ENCODE data around the gene CHRDL2. TPM values are rescaled to one million over a fixed set of nuclear protein-coding genes. Genes with fewer than 3 reads are reported as not detected.

The CHRDL2 gene
- polyA plus RNA-seq, 5 donors = 0.26 to 0.73 (median 0.58) TPM

- peak; percentile 92 to 94 for DNase-seq
These were observed 17.2 kb upstream of the CHRDL2 start, which contains the start of gene RNF169 for GRCh38 chr11:74748211-74749126. Gene RNF169, plus strand, starts transcription at chr11:74748849. Its CDS starts 32 bp downstream, at chr11:74748881.

GRCh38 chr11:74746868-74747267 is 15.6 kb upstream of the CHRDL2 start:
- no peak for DNase-seq

- DNase-seq = no peak
These were observed 13.1 kb upstream of the CHRDL2 start for GRCh38 chr11:74744277-74744676.

- no peak for DNase-seq
These were observed 12.4 kb upstream of the CHRDL2 start for GRCh38 chr11:74743640-74744039.

- DNase-seq = no peak
These were observed 10.8 kb upstream of the CHRDL2 start for GRCh38 chr11:74742070-74742469.

- no peak for DNase-seq
These were observed 8.5 kb upstream of the CHRDL2 start for GRCh38 chr11:74739546-74740270.

- DNase-seq = no peak
These were observed 4.8 kb upstream of the CHRDL2 start for GRCh38 chr11:74736031-74736430.

- DNase-seq = no peak
These were observed 4.2 kb upstream of the CHRDL2 start for GRCh38 chr11:74735365-74735928.

GRCh38 chr11:74734559-74734925 is 3.3 kb upstream of the CHRDL2 start:
- DNase-seq = no peak

GRCh38 chr11:74730571-74731260 is 510 bp downstream of the CHRDL2 start:
- no peak for DNase-seq

GRCh38 chr11:74729397-74729796 is 1.8 kb downstream of the CHRDL2 start:
- no peak for DNase-seq

- peak; percentile 65 to 68 for DNase-seq
These were observed 4.6 kb downstream of the CHRDL2 start for GRCh38 chr11:74726547-74727182.

GRCh38 chr11:74725701-74726100 is 5.5 kb downstream of the CHRDL2 start:
- no peak for DNase-seq

GRCh38 chr11:74723511-74723910 is 7.7 kb downstream of the CHRDL2 start:
- DNase-seq = no peak

- DNase-seq = no peak
These were observed 9.8 kb downstream of the CHRDL2 start for GRCh38 chr11:74721479-74721835.

GRCh38 chr11:74720596-74721478 is 10.4 kb downstream of the CHRDL2 start:
- peak; percentile 86 to 88 for DNase-seq

- DNase-seq = no peak
These were observed 12.2 kb downstream of the CHRDL2 start for GRCh38 chr11:74719011-74719410.

GRCh38 chr11:74717221-74717969 is 13.8 kb downstream of the CHRDL2 start:
- DNase-seq = no peak

GRCh38 chr11:74714904-74715303 is 16.3 kb downstream of the CHRDL2 start:
- no peak for DNase-seq

GRCh38 chr11:74713686-74714085 is 17.5 kb downstream of the CHRDL2 start:
- no peak for DNase-seq

Measured in right lung (tissue), 5 donors.